HG03439 (cell line): Measurements from ENCODE around the gene B3GALNT2.
A peak's percentile ranks its signal among the peaks of the same experiment; 100 is the strongest.
"Not testable (repeated sequence)": the region's sequence is repeated elsewhere in the genome, so short reads cannot be mapped to it uniquely, and the experiment has no call there.

Experiments used
- ATAC-seq: cut with Tn5 transposase; IDR thresholded peaks from one replicate; pipeline ENCODE4 v1.9.1; 2021; ENCODE audit warnings: mild to moderate bottlenecking, moderate library complexity; ENCODE audit not compliant: unreplicated experiment

B3GALNT2 gene

GRCh38 chr1:235504122-235504493 lies at the start of gene B3GALNT2:
Gene B3GALNT2, minus strand, starts transcription at chr1:235504452. Its CDS starts 200 bp downstream, at chr1:235504252.
- ATAC-seq, result peak; percentile 49

GRCh38 chr1:235553112-235553551 lies 48.9 kb upstream of the B3GALNT2 start:
- ATAC-seq, result no peak

GRCh38 chr1:235552146-235552716 lies 48.0 kb upstream of the B3GALNT2 start:
- no peak for ATAC-seq

- ATAC-seq, result no peak
Observed at GRCh38 chr1:235549351-235550139, 45.3 kb upstream of the B3GALNT2 start.

- not testable (repeated sequence) for ATAC-seq
Observed at GRCh38 chr1:235546369-235547155, 42.3 kb upstream of the B3GALNT2 start.

- no peak for ATAC-seq
Observed at GRCh38 chr1:235545292-235545930, 41.2 kb upstream of the B3GALNT2 start.

- ATAC-seq, result not testable (repeated sequence)
Observed at GRCh38 chr1:235542845-235543244, 38.6 kb upstream of the B3GALNT2 start.

- ATAC-seq, result no peak
Observed at GRCh38 chr1:235533476-235534168, 29.4 kb upstream of the B3GALNT2 start.

GRCh38 chr1:235532360-235532759 lies 28.1 kb upstream of the B3GALNT2 start:
- no peak for ATAC-seq

- ATAC-seq, result no peak
Observed at GRCh38 chr1:235527196-235527814, 23.1 kb upstream of the B3GALNT2 start.

GRCh38 chr1:235525314-235525713 lies 21.1 kb upstream of the B3GALNT2 start:
- no peak for ATAC-seq

- ATAC-seq, result no peak
Observed at GRCh38 chr1:235516862-235517446, 12.7 kb upstream of the B3GALNT2 start.

GRCh38 chr1:235515844-235516512 lies 11.7 kb upstream of the B3GALNT2 start:
- no peak for ATAC-seq

- no peak for ATAC-seq
Observed at GRCh38 chr1:235513495-235514366, 9.5 kb upstream of the B3GALNT2 start.

- ATAC-seq, result no peak
Observed at GRCh38 chr1:235511470-235512240, 7.4 kb upstream of the B3GALNT2 start.

GRCh38 chr1:235510823-235511222 lies 6.6 kb upstream of the B3GALNT2 start:
- no peak for ATAC-seq

- no peak for ATAC-seq
Observed at GRCh38 chr1:235507623-235508022, 3.4 kb upstream of the B3GALNT2 start.
